ENCODE results near the gene RPS6KA2.

GRCh38 chr6:166411271-166411670 lies 215.8 kb downstream of the RPS6KA2 start:
- TF ChIP-seq CTCF (IDR thresholded peaks at IDR 0.05) (no peak), POLR2A (IDR thresholded peaks at IDR 0.05) (no peak)
